NCI-H1048 (cell line): ENCODE results near the gene RUNX3.

Source experiments
- DNase-seq: peaks from one replicate; lab custom pipeline; 2025; lab: John Stamatoyannopoulos, UW

RUNX3 gene

DNA sequence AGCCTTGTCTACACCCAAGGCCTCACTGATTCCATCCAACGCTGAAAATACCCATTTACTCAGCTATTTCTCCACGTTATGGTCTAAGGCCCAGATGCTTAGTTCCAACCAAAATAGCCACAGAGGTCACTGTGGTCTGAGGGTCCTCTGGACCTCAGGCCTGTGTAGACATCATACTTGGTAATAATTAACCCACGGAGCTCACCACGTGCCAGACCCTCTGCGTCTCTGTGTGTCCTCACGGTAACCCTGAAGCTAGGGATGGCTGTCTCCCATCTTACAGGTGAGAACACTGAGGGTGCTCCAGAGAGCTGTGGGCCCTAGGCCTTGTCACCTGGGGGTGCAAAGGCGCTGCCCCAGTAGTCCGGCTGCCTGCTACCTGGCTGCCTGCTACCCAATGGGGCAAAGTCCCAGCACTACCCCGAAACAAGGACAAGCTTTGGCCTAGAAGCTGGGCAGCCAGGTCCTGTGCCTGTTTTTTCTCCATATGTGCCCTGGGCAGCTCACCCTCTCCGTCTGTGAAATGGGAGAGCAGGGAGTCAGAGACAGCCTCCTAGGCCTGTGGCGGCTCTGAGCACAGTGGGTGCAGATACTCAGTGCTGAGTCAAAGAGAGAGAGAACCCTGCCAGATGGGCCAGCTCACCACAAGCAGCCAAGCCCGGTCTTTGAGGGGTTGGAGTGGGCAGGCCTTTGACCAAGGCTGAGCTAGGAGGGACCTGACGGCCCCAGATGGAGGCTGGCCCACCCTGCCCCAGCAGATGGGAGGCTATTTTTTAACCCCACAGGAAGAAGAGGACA is 17.0 kb upstream of the RUNX3 start:
- DNase-seq = no peak

- DNase-seq = no peak
Observed at GRCh38 chr1:24945354-24946326, 15.6 kb upstream of the RUNX3 start.

DNA sequence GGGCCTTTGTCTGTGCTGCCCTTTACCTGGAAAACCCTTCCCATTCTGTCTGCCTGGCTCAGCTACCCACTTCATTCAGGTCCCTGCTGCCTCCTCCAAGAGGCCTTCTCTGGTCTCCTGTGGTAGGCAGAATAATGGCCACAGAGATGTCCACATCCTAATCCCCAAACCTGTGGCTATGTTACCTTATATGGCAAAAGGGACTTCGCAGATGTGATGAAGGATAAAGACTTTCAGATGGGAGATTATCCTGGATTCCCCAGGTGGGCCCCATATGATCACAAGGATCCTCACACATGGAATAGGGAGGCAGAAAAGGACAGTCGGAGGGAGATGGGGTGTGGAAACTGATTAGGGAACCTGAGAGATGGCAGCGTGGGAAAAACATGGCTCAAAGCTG is 14.2 kb upstream of the RUNX3 start:
- no peak for DNase-seq

GRCh38 chr1:24942789-24943188 is 12.7 kb upstream of the RUNX3 start:
- DNase-seq = no peak

GRCh38 chr1:24941564-24941963 is 11.5 kb upstream of the RUNX3 start:
- no peak for DNase-seq

DNA sequence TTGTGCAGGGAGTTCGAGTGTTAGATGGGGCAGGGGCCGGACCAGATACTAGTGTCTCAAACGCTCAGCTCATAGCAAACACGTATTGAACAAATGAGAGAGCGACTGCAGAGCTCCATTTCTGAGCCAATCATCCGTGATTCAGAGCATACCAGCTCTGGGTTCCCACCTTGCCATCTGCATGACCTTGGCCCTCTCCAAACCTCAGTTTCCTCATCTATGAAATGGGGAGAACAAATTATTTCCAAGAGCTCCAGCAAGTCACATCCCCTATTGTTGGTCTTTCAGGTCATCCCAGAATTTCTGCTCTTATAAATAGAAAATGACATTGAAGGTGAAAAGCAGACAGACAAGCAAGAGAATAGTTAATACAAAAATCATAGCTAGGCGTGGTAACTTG is 10.2 kb upstream of the RUNX3 start:
- no peak for DNase-seq

GRCh38 chr1:24939675-24940193 is 9.7 kb upstream of the RUNX3 start:
- DNase-seq = no peak

DNA sequence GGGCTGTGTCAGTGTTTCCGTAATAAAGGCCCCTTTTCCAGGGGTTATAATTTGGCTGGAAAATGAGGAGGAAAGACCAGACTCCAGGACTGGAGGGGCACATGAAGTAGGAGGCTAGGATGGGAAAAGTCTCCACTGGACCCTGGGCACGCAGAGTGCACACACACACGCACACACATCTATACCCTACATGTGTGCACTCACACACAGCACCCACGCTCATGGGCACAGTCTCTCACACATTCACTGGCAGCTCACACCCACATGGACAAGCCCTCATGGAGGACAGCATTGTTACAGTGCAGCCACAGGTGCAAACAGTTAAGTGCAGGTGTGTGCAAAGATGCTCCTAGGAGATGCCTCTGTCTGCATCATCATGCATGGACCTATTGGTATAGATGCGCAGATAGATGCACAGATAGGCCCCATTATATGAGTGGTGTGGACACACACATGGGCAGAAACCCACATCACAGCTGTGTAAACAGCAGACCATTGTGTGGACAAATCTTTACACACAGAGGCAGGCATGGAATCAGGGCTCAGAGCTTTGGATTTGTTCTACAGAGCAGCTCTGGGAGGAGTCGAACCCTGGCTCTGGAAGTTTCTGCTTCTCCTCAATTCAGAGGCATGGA is 9.1 kb upstream of the RUNX3 start:
- no peak for DNase-seq

DNA sequence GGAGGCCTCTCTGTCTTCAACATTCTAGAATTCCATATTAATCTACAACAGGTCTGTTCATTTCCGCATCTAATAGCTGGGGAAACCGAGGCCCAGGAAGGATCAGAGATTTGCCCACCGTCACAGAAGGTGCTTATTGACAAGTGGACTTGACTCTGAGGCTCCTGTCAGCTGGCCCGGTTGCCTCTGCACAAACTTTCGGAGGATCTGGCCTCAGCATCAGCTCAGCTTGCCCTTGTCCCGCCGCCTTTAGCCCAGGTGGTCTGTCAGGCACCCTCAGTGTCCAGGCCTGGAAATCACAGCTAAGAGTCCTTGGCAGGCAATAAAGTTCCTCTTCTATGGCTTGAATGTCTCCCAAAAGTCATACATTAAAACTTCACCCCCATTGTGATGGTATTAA is 8.2 kb upstream of the RUNX3 start:
- DNase-seq = no peak

- DNase-seq = no peak
Observed at GRCh38 chr1:24936684-24937083, 6.6 kb upstream of the RUNX3 start.

- DNase-seq = no peak
Observed at GRCh38 chr1:24935615-24936484, 5.8 kb upstream of the RUNX3 start.

DNA sequence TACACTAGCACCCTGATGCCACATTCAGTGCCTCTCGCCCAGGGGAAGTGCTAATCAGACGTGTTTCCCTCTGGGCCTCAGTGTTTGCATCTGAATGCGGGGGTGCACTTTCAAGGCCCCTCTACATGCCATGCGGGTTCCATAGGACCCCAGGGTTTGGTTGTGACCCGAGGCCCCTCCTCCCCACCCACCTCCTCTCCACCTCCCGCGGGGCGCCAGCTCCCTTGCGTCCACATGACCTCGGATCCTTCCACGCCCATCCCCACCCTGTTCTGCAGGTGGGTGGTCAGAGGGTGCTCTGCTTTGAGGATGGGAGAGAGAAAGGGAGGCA is 5.1 kb upstream of the RUNX3 start:
- DNase-seq = no peak

DNA sequence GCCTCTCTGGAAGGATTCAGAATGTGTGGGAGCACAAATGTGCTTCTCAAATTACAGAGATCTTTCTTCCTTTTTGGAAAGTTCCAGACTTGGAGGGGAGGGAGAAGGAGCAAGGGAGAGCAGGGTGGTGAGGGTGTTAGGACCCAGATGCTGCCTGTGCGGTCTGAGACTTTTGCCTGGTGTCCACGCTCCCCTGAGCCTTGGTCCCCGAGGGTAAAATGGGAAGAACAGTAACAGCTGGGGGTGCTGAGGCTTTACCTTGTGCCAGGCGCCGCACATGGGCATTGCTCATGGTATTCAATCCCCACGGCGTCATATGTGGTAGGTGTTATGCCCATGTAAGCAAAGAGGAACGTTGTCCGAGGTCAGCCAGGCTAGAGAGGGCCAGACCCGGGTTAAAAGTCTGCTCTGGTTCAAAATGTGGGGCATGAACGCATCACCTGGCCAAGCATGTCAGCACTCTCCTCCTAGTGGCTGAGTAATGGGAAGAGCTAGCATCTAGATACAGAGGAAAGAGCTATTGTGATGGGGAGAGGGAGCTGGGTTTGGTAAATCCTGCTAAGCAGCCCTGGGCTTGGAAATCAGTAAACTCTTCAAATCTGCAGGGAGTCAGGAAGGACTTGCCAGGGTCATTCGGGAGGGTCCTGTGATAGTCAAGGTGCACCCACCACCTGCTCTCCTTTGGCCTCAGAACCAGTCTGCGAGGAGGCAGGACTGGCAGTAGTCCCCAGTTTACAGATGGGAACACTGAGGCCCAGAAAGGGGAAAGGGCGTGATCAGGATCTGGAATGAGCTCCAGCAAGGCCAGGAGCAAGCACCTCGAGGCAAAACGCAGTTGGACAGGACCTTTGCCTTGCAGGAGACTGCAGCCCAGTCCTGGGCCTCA is 4.5 kb upstream of the RUNX3 start:
- no peak for DNase-seq

DNA sequence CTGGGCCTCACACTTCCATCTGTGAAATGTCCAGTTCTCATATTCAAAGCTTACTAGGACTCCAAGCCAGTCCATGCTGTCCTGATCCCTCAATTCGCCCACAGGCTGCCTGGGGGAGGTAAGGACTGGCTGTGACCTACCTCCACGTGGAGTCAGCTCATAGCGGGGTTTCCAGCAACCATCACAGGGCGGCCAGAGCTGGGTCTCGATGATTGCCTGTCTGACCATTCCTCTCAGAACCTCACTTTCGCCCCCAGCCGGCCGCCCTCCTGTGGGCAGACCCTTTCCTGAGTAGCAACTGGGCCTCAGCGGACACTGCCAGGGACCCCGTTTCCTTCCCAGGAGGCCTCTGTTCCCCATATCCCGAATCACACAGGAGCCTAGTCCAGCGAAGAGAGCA is 3.4 kb upstream of the RUNX3 start:
- DNase-seq = no peak

DNA sequence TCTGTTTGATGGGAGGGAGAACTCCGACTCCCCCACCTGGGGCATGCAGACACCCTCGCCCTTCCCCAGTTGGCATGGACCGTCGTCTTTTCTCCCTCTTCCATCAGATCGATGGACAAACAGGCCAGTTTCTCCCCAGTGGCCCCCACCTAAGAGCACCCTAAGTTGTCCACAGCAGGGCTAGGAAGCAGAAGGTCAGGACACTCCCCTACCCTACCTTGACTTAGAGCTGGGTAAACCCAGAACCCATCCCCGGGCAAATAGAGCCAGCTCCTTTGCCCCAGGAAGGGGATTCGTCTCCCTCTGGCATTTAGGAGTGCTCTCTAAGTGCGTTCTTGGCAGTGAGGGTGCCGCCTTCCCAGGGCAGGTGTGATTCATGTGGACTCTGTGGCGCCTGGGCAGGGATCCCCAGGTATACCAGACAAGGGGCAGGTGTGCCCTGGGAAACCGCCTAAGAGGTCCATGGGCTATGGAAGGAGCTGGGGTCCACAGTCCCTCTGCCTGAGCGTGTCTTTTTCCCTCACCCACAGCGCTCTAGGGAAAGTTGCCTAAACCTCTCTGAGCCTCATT is 2.7 kb upstream of the RUNX3 start:
- DNase-seq = no peak

GRCh38 chr1:24932284-24932683 is 2.2 kb upstream of the RUNX3 start:
- DNase-seq = no peak

DNA sequence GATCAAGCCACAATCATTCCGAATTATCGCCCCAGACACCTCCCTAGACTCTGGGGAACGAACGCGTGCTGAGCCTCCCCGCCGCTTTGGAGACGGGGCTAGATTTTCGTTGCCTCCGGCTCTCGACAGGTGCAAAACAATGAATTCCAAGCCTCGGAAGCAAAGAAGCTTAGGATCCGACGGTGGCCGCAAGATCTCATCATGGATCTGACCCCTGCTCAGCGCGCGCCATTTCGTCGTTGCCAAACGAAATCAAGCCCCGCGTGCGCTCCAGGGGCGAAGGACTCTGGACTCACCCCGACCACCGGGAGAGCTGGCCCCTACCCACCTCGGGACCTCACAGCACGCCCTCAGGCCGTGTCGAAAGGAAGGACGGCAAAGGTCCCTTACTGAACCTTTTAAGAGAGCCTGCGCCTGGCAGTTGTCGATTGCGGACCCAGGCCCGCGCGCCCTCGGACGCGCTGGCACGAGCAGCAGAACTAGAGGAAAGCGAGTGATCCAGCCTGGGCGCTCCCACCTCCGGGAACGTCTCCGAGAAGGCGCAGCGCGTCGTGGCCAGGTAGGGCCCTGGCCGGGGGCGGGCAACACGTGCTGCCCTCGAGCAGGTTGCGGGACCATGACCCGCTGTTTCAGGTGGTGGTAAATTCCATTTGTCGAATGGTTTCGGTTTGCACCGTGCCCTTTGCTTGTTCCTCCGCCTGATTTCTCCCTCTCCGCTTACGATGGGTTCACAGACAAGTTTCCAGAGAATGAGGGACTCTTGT is 1.6 kb upstream of the RUNX3 start:
- no peak for DNase-seq

- no peak for DNase-seq
Observed at GRCh38 chr1:24931146-24931467, 1.0 kb upstream of the RUNX3 start.

GRCh38 chr1:24929398-24930259 is 447 bp downstream of the RUNX3 start:
- no peak for DNase-seq
